NB4 (cell line): Measurements from ENCODE around the gene KRT16.

Experiments used
- CTCF ChIP-seq: IDR thresholded peaks from one replicate; pipeline ENCODE4 v1.5.1; 2012; ENCODE audit warnings: low read depth, low read length
- MAX ChIP-seq: IDR thresholded peaks from 2 replicates; pipeline ENCODE4 v1.6.1; 2011; ENCODE audit warnings: low read depth, low read length
- MYC ChIP-seq: IDR thresholded peaks from 2 replicates; pipeline ENCODE4 v1.6.1; 2011; ENCODE audit warnings: low read depth, low read length
- POLR2A ChIP-seq: IDR thresholded peaks from 2 replicates; pipeline ENCODE4 v1.6.1; 2011; ENCODE audit warnings: mild to moderate bottlenecking; ENCODE audit not compliant: insufficient read length; ENCODE audit errors: extremely low read depth

- no peak for TF ChIP-seq POLR2A
- TF ChIP-seq CTCF, result no peak
- TF ChIP-seq MAX, result no peak
- no peak for TF ChIP-seq MYC
Observed at GRCh38 chr17:41563607-41564170, 48.9 kb downstream of the KRT16 start.
